GM10248 (cell line): ENCODE measurements around the gene SPDYE6.

Experiments used
- CTCF ChIA-PET: fragments of 300-600 bp; sonication (Branson Sonifier 250); formaldehyde crosslinking; extraction: SDS; loops from one replicate; lab custom pipeline; 2021; ENCODE audit warnings: antibody characterized with exemption; lab: Yijun Ruan, JAX
- POLR2A ChIA-PET: fragments of 350-650 bp; sonication (Branson Sonifier 250); formaldehyde crosslinking; extraction: SDS; loops from one replicate; lab custom pipeline; 2020; ENCODE audit warnings: antibody characterized with exemption; lab: Yijun Ruan, JAX
- DNase-seq: peaks from one replicate; pipeline ENCODE4 v3.0.0; 2012; ENCODE audit errors: extremely low spot score
- CTCF ChIP-seq: IDR thresholded peaks from 2 replicates; pipeline ENCODE4 v1.5.1; 2012; ENCODE audit warnings: mild to moderate bottlenecking, low read depth; ENCODE audit errors: extremely low read depth, missing control alignments, control extremely low read depth

SPDYE6 gene

GRCh38 chr7:102320601-102321350 lies 35.5 kb downstream of the SPDYE6 start:
- DNase-seq, result no peak
- POLR2A ChIA-PET, result interaction anchor here (0.6 kb wide), 1 partner anchor 16 kb away, joined by 3 read pairs; no protein-coding TSS in a partner anchor
- no peak for TF ChIP-seq CTCF
- CTCF ChIA-PET, result no interaction called here

DNA sequence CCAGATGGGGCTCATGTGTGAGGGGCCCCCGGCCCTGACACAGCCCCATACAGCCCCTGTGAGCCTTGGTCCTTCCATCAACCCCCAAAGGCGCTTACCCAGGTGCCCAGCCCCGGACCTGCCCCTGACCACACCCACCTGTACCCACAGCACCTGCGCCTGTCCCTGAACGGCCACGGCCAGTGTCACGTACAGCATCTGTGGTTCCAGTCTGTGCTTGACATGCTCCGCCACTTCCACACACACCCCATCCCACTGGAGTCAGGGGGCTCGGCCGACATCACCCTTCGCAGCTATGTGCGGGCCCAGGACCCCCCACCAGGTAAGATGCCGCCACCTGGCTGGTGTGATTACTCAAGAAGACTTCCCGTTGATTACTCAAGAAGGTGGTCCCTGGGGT lies 36.1 kb downstream of the SPDYE6 start:
- POLR2A ChIA-PET, result no interaction called here
- TF ChIP-seq CTCF, result no peak
- CTCF ChIA-PET, result no interaction called here
- no peak for DNase-seq

- no peak for DNase-seq
- CTCF ChIA-PET, result interaction anchor here (1.2 to 1.3 kb wide), 2 partner anchors 9 to 15 kb away, joined by 3 to 4 read pairs; no protein-coding TSS in a partner anchor
- POLR2A ChIA-PET, result no interaction called here
- TF ChIP-seq CTCF, result no peak
Observed at GRCh38 chr7:102319671-102320070, 36.6 kb downstream of the SPDYE6 start.

GRCh38 chr7:102318482-102318971 lies 37.7 kb downstream of the SPDYE6 start:
- ChIA-PET CTCF (interaction anchor here (1.2 to 1.6 kb wide), 3 partner anchors 8 to 17 kb away, joined by 3 to 4 read pairs (median 4); no protein-coding TSS in a partner anchor), POLR2A (no interaction called here)
- DNase-seq, result no peak

DNA sequence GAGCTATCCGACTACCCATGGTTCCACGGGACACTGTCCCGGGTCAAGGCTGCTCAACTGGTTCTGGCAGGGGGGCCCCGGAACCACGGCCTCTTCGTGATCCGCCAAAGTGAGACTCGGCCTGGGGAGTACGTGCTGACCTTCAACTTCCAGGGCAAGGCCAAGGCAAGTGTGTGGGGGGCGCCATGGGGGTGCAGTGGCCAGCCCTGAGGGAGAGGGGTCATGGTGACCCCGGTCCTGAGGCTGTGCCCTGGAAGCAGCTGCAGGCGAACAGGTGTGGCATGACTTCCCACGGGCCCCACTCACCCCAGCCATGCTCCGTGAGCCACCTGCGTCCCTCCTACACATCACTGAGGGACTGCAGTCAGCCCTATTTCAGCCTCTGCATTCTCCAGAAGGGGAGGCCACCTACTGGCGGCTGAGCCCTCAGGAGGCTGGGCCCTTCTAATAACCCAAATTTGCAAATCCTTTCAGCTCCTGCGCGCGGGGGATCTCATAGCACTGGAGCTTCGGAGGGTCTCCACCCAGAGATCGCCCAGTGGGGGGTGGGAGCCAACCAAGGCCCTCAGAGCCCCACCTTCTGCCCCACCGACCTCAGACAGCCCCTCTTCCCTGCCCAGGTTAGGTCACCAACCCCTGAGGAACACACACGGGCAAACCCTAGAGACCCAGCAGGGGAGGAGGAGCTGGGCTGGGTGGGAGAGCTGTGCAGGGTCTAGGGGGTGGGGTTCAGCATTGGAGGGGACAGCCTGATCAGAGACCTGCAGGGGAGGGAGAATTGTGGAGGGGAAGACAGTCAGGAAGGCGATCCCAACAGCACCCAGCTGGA lies 38.8 kb downstream of the SPDYE6 start:
- CTCF ChIA-PET, result interaction anchor here (0.7 to 1.6 kb wide), 5 partner anchors 11 to 35 kb away, joined by 3 to 4 read pairs (median 3); no protein-coding TSS in a partner anchor
- peak; percentile 25 for TF ChIP-seq CTCF
- POLR2A ChIA-PET, result no interaction called here
- no peak for DNase-seq

More at GRCh38 chr7:102318482-102318971, 37.7 kb downstream of the SPDYE6 start:
- TF ChIP-seq CTCF, result no peak
